NOMO-1 (cell line): ENCODE results near the gene NARF.
"Not testable (repeated sequence)": the region's sequence is repeated elsewhere in the genome, so short reads cannot be mapped to it uniquely, and the experiment has no call there.

ENCODE experiments used
- DNase-seq, 2 experiments: peaks; one replicate each; lab custom pipeline; 2025; ENCODE audit not compliant: unreplicated experiment in 2 of 2; lab: John Stamatoyannopoulos, UW

NARF gene

DNA sequence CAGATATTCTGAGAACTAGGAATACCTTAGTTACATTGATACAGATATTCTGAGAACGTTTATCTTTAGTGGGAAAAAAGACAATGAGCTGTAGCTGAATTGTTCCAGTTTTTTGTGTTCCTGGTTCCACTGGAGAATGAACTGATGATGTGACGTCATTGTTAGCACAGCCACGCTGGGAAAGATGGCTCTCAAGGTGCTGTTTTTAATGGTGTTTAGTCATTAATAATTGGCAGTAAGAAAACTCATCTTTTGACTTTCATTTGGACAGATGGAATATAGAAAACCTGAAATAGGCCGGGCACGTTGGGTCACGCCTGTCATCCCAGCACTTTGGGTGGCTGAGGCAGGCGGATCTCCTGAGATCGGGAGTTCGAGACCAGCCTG lies 71.4 kb downstream of the NARF start:
- DNase-seq = no peak

DNA sequence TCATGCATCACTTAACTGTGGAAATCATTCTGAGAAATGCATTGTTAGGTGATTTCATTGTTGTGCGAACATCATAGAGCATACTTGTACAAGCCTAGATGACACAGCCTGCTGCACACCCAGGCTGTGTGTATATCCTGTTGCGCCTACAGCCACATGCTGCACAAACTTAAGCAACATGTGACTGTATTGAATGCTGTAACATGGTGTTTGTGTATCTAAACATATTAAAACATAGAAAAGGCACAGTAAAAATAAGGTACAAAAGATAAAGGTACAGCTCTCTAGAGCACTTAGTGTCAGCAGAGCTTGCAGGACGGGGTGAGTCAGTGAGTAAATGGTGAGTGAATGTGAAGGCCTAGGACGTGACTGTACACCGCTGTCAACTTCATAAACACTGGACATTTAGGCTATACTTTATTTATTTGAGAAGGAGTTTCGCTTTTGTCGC lies 72.9 kb downstream of the NARF start:
- no peak for DNase-seq

DNA sequence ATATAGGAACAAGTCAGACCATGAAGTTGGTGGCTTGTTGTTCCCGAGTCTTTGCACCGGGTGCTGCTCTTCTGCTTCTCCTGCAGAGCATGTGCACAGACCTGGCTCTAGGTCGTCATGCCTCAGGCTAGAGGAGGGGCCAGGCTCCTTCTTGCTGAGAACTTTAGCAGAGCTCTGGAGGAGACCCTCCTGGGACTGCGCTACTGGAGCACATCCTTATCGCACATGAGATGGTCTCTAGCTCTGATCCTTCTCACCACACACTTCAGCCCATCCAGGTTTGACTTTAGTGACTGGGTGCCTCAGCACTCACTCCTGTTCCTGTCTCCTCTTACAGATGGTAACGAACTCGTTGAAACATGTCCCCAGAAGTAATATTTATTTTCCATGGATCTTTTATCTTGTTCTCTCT lies 75.9 kb downstream of the NARF start:
- DNase-seq = no peak

DNA sequence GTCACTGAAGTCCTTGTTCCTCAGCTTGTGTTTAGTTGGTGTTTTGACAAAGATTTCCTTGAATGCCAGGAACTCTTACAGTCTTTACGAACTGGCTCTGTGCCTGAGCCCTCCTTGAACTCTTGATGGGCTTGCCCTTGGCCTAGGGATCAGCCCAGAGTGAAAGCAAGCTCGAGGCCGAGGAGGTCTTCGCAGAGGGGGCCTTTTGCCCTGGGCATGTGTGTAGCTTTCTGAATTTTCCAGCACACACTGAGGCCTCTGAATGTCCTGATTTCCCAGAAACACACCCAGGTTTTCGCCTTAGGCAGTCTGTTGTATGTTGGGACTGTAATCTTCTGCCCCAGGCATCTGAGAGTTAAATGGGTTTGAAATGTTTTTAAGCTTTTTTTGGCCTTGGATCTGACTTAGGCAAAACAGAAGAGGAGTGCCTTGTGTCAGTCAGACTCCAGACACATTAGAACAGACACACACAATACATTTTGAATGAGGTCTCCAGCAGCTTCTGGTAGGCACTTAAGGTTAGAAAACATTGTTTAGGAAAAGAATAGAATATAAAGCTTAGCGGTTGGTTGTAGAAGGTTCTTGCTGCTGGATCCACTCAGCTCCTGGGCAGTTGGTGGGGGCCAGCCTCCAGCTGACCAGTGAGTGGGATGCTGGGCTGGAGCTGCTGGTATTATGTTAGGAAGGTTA lies 78.1 kb downstream of the NARF start:
- DNase-seq = no peak

DNA sequence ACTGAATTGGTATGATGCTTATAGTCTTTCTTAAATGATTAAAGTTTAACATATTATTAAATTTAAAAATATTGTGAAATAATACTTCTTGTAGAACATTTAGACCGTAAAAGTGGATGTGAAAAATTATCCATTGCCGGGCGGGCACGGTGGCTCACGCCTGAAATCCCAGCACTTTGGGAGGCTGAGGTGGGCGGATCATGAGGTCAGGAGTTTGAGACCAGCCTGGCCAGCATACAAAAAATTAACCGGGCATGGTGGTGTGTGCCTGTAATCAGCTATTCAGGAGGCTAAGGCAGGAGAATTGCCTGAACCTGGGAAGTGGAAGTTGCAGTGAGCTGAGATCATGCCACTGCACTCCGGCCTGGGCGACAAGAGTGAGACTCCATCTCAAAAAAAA lies 78.7 kb downstream of the NARF start:
- DNase-seq = not testable (repeated sequence)

DNA sequence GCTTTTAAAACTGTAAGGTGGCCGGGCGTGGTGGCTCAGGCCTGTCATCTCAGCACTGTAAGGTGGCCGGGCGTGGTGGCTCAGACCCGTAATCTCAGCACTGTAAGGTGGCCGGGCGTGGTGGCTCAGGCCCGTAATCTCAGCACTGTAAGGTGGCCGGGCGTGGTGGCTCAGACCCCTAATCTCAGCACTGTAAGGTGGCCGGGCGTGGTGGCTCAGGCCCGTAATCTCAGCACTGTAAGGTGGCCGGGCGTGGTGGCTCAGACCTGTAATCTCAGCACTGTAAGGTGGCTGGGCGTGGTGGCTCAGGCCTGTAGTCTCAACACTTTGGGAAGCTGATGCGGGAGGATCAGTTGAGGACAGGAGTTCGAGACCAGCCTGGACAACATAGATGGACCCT lies 80.5 kb downstream of the NARF start:
- not testable (repeated sequence) for DNase-seq
